Tibial artery (tissue), 4 donors: ENCODE data around the gene WIPF3.
"Not testable (repeated sequence)": the region's sequence is repeated elsewhere in the genome, so short reads cannot be mapped to it uniquely, and the experiment has no call there.

ENCODE experiments used
- DNase-seq, 2 donors: peaks; one replicate each; pipeline ENCODE4 v3.0.0-alpha.2; 2019
- H3K27ac ChIP-seq, 2 donors: fragments of 200-600 bp; sonication (generic) in 1 of 2; 1 replicate in 1 of 2; 2 replicates in 1 of 2; pipeline ENCODE4 v1.5.1; 2018 to 2019; ENCODE audit warnings: mild to moderate bottlenecking in 1 of 2
- H3K27me3 ChIP-seq, 2 donors: fragments of 200-600 bp; sonication (generic) in 1 of 2; one replicate each; pipeline versions ENCODE4 v1.5.1 to v1.6.0; 2016 to 2019
- H3K36me3 ChIP-seq, 3 donors: fragments of 200-600 bp; sonication (generic) in 2 of 3; one replicate each; pipeline ENCODE4 v1.5.1; 2016 to 2019; ENCODE audit warnings: mild to moderate bottlenecking in 2 of 3
- H3K4me1 ChIP-seq, 4 donors: fragments of 200-600 bp; sonication (generic) in 2 of 4; 1 replicate in 3 of 4; 2 replicates in 1 of 4; pipeline ENCODE4 v1.5.1; 2016 to 2019
- H3K4me3 ChIP-seq, 2 donors: fragments of 200-600 bp; sonication (generic) in 1 of 2; 1 replicate in 1 of 2; 2 replicates in 1 of 2; pipeline ENCODE4 v1.5.1; 2018 to 2019; ENCODE audit warnings: mild to moderate bottlenecking in 2 of 2
- H3K9me3 ChIP-seq, 3 donors: fragments of 200-600 bp; sonication (generic) in 1 of 3; one replicate each; pipeline ENCODE4 v1.5.1; 2016 to 2019
- intact Hi-C: fragments of 100-400 bp; cut with DNase I; formaldehyde crosslinking; loops from one replicate; pipeline ENCODE4 v1.15.0; 2023; ENCODE audit warnings: low total_unique reads
- TF ChIP-seq, protein P1 (sequence below), 2 experiments: fragments of 200-600 bp in 1 of 2; fragments of 450-650 bp in 1 of 2; IDR thresholded peaks; one replicate each; pipeline ENCODE4 v1.5.1; 2017 to 2019; ENCODE audit warnings: antibody characterized with exemption in 2 of 2, mild to moderate bottlenecking in 1 of 2, moderate library complexity in 1 of 2

Gene WIPF3

DNA sequence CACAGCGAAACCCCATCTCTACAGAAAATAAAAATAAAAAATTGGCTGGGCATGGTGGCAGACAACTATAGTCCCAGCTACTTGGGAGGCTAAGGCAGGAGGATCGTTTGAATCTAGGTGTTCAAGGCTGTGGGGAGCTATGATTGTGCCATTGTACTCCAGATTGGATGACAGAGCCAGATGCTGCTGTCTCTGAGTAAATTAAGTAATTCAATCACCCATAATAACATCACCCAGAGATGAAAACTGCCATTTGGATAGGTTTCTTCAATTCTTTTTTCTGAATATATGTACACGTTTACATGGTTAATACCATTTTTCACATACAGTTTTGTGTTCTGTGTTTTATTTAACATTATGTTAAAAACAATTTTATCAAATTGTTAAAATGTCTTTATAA lies 79.3 kb downstream of the WIPF3 start:
- H3K27me3 ChIP-seq = no peaks in the 10 kb centered on the region
- H3K27ac ChIP-seq = no peak overlapping the region
- TF ChIP-seq, protein P1, sequence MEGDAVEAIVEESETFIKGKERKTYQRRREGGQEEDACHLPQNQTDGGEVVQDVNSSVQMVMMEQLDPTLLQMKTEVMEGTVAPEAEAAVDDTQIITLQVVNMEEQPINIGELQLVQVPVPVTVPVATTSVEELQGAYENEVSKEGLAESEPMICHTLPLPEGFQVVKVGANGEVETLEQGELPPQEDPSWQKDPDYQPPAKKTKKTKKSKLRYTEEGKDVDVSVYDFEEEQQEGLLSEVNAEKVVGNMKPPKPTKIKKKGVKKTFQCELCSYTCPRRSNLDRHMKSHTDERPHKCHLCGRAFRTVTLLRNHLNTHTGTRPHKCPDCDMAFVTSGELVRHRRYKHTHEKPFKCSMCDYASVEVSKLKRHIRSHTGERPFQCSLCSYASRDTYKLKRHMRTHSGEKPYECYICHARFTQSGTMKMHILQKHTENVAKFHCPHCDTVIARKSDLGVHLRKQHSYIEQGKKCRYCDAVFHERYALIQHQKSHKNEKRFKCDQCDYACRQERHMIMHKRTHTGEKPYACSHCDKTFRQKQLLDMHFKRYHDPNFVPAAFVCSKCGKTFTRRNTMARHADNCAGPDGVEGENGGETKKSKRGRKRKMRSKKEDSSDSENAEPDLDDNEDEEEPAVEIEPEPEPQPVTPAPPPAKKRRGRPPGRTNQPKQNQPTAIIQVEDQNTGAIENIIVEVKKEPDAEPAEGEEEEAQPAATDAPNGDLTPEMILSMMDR (IDR thresholded peaks at IDR 0.05) = no peak
- H3K4me1 ChIP-seq = peaks cover 0 to 22% (median 5%) of the 10 kb centered on the region in 4 donors
- H3K9me3 ChIP-seq = no peaks in the 10 kb centered on the region
- no peak for DNase-seq
- H3K4me3 ChIP-seq = no peak overlapping the region
- intact Hi-C loops = no loop called here
- peaks cover 0 to 17% (median 16%) of the 10 kb centered on the region in 3 donors for H3K36me3 ChIP-seq

DNA sequence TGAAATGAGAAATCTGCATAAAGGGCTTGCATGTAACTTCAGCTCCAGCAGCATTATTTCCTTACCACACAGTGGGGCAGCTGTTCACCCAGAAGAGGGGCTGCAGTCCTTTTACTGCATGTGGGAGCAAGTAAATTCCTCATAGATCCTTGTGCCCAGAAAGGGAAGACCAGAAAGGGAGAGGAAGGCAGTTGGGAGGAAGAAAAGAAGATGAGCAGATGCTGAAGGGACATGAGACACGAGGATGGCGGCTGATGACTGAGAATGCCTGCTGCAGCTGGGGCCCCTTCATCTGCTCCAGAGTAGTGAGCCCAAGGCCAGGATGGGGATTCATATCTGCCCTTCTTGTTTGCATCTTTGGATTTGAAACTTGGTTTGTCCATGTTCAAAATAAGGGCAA lies 80.5 kb downstream of the WIPF3 start:
- Histone ChIP-seq H3K4me3 (no peak overlapping the region), H3K27me3 (no peaks in the 10 kb centered on the region), H3K9me3 (no peaks in the 10 kb centered on the region), H3K36me3 (peaks cover 0 to 26% (median 16%) of the 10 kb centered on the region in 3 donors), H3K4me1 (peaks cover 0 to 22% (median 5%) of the 10 kb centered on the region in 4 donors), H3K27ac (no peak overlapping the region)
- DNase-seq = no peak
- intact Hi-C loops = no loop called here
- TF ChIP-seq, protein P1 (IDR thresholded peaks at IDR 0.05) = no peak

- Histone ChIP-seq H3K27me3 (no peaks in the 10 kb centered on the region), H3K4me1 (peaks cover 0 to 22% (median 5%) of the 10 kb centered on the region in 4 donors), H3K36me3 (peaks cover 0 to 32% (median 16%) of the 10 kb centered on the region in 3 donors), H3K27ac (no peak overlapping the region), H3K9me3 (no peaks in the 10 kb centered on the region), H3K4me3 (no peak overlapping the region)
- TF ChIP-seq, protein P1 (IDR thresholded peaks at IDR 0.05) = no peak
- intact Hi-C loops = no loop called here
- no peak for DNase-seq
Observed at GRCh38 chr7:29888006-29888405, 81.7 kb downstream of the WIPF3 start.

- peaks cover 0 to 32% (median 16%) of the 10 kb centered on the region in 3 donors for H3K36me3 ChIP-seq
- TF ChIP-seq, protein P1 (IDR thresholded peaks at IDR 0.05) = no peak
- no peak overlapping the region for H3K4me3 ChIP-seq
- peaks cover 0 to 12% (median 2%) of the 10 kb centered on the region in 4 donors for H3K4me1 ChIP-seq
- DNase-seq = no peak
- no peak overlapping the region for H3K27ac ChIP-seq
- intact Hi-C loops = no loop called here
- no peaks in the 10 kb centered on the region for H3K27me3 ChIP-seq
- no peaks in the 10 kb centered on the region for H3K9me3 ChIP-seq
Observed at GRCh38 chr7:29889288-29889687, 83.0 kb downstream of the WIPF3 start.

- H3K9me3 ChIP-seq = no peaks in the 10 kb centered on the region
- peaks cover 0 to 3% (median 0%) of the 10 kb centered on the region in 4 donors for H3K4me1 ChIP-seq
- no peak for DNase-seq
- no peak overlapping the region for H3K27ac ChIP-seq
- H3K36me3 ChIP-seq = peaks cover 0 to 32% (median 16%) of the 10 kb centered on the region in 3 donors
- intact Hi-C loops = no loop called here
- no peak overlapping the region for H3K4me3 ChIP-seq
- H3K27me3 ChIP-seq = no peaks in the 10 kb centered on the region
- TF ChIP-seq, protein P1 (IDR thresholded peaks at IDR 0.05) = no peak
Observed at GRCh38 chr7:29890251-29890650, 83.9 kb downstream of the WIPF3 start.

DNA sequence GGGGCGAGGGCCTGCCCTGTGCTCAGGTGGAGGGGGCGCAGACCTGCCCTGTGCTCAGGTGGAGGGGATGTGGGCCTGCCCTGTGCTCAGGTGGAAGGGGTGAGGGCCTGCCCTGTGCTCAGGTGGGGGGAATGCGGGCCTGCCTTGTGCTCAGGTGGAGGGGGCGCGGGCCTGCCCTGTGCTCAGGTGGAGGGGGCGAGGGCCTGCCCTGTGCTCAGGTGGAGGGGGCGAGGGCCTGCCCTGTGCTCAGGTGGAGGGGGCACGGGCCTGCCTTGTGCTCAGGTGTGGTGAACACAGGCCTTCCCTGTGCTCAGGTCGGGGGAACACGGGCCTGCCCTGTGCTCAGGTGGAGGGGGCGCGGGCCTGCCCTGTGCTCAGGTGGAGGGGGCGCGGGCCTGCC lies 84.5 kb downstream of the WIPF3 start:
- H3K27me3 ChIP-seq, H3K9me3 ChIP-seq, H3K27ac ChIP-seq, intact Hi-C loops, DNase-seq, H3K4me1 ChIP-seq, H3K4me3 ChIP-seq: not testable (repeated sequence)
- H3K36me3 ChIP-seq = peaks cover 0 to 32% (median 16%) of the 10 kb centered on the region in 3 donors
